Loucy (cell line): ENCODE results near the gene SCNN1B.

ENCODE experiments used
- H2AFZ ChIP-seq: fragments of 200-600 bp; sonication (generic); 2 replicates; pipeline ENCODE4 v1.6.0; 2016; ENCODE audit warnings: antibody characterized with exemption, mild to moderate bottlenecking, low read length, moderate library complexity
- H3F3A ChIP-seq: fragments of 200-600 bp; 2 replicates; pipeline ENCODE4 v1.6.0; 2016; ENCODE audit warnings: antibody characterized with exemption, low read depth, mild to moderate bottlenecking
- H3K27me3 ChIP-seq: fragments of 200-600 bp; sonication (generic); 2 replicates; pipeline ENCODE4 v1.6.1; 2014; ENCODE audit warnings: low read length, mild to moderate bottlenecking; ENCODE audit not compliant: insufficient read depth, poor library complexity, severe bottlenecking
- H3K36me3 ChIP-seq: fragments of 200-600 bp; sonication (generic); 2 replicates; pipeline ENCODE4 v1.6.1; 2016; ENCODE audit warnings: low read length; ENCODE audit not compliant: insufficient read depth
- H3K4me1 ChIP-seq: fragments of 200-600 bp; sonication (generic); 2 replicates; pipeline ENCODE4 v1.5.1; 2014; ENCODE audit warnings: low read length, mild to moderate bottlenecking; ENCODE audit not compliant: insufficient read depth, poor library complexity, severe bottlenecking
- H3K4me2 ChIP-seq: fragments of 200-600 bp; sonication (generic); 2 replicates; pipeline ENCODE4 v1.6.0; 2014; ENCODE audit warnings: antibody characterized with exemption, low read length, low read depth, mild to moderate bottlenecking; ENCODE audit not compliant: poor library complexity, severe bottlenecking
- H3K4me3 ChIP-seq: fragments of 200-600 bp; sonication (generic); 2 replicates; pipeline ENCODE4 v1.5.1; 2014; ENCODE audit warnings: low read length, mild to moderate bottlenecking, mixed read lengths; ENCODE audit not compliant: poor library complexity, severe bottlenecking
- H3K79me2 ChIP-seq: fragments of 200-600 bp; sonication (generic); 2 replicates; pipeline ENCODE4 v1.6.1; 2014; ENCODE audit warnings: low read length; ENCODE audit not compliant: insufficient read depth
- H3K9ac ChIP-seq: fragments of 200-600 bp; sonication (generic); 2 replicates; pipeline ENCODE4 v1.6.0; 2014; ENCODE audit warnings: mild to moderate bottlenecking, low read depth, low read length, moderate library complexity; ENCODE audit not compliant: poor library complexity, severe bottlenecking
- H3K9me2 ChIP-seq: fragments of 200-600 bp; sonication (generic); replicated peaks from 2 replicates; pipeline ENCODE4 v1.6.1; 2016; ENCODE audit warnings: low read depth, low read length, mixed read lengths
- H3K9me3 ChIP-seq: fragments of 200-600 bp; sonication (generic); 2 replicates; pipeline ENCODE4 v1.6.1; 2014; ENCODE audit warnings: mild to moderate bottlenecking, antibody characterized with exemption, low read length, low read depth; ENCODE audit not compliant: insufficient read depth
- H4K20me1 ChIP-seq: fragments of 200-600 bp; sonication (generic); 2 replicates; pipeline ENCODE4 v1.6.0; 2014; ENCODE audit warnings: antibody characterized with exemption, low read length, mild to moderate bottlenecking; ENCODE audit not compliant: insufficient read depth, poor library complexity, severe bottlenecking
- EZH2phosphoT487 ChIP-seq: fragments of 200-600 bp; IDR thresholded peaks from 2 replicates; pipeline ENCODE4 v1.6.1; 2018; ENCODE audit warnings: antibody characterized with exemption, mild to moderate bottlenecking, moderate library complexity, borderline replicate concordance
- TF ChIP-seq, protein P1 (sequence below): fragments of 200-600 bp; sonication (generic); conservative IDR thresholded peaks from 2 replicates; pipeline ENCODE4 v1.5.1; 2014; ENCODE audit warnings: mild to moderate bottlenecking, antibody characterized with exemption, low read length

Gene SCNN1B

DNA sequence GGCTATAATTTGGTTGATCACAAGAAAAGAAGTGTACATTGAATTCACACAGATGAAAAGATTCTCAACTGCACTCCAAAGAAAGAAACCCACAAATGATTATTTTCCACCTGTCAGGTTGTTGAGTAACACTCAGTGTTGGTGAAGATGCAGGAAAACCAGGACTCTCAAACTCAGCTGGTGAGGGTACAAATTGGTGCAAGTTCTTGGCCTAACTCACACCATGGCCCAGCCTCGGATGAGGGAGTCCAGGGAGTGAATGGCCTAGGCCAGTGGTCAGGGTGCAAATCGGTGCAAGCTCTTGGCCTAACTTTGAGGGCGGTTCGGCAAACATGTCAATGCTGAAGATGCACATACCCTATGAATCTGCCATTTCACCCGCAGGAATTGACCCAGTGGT lies 8.6 kb downstream of the SCNN1B start:
- H3K79me2 ChIP-seq, result no peaks in the 10 kb centered on the region
- no peaks in the 10 kb centered on the region for H3K4me1 ChIP-seq
- TF ChIP-seq EZH2phosphoT487, result no peak
- TF ChIP-seq, protein P1, sequence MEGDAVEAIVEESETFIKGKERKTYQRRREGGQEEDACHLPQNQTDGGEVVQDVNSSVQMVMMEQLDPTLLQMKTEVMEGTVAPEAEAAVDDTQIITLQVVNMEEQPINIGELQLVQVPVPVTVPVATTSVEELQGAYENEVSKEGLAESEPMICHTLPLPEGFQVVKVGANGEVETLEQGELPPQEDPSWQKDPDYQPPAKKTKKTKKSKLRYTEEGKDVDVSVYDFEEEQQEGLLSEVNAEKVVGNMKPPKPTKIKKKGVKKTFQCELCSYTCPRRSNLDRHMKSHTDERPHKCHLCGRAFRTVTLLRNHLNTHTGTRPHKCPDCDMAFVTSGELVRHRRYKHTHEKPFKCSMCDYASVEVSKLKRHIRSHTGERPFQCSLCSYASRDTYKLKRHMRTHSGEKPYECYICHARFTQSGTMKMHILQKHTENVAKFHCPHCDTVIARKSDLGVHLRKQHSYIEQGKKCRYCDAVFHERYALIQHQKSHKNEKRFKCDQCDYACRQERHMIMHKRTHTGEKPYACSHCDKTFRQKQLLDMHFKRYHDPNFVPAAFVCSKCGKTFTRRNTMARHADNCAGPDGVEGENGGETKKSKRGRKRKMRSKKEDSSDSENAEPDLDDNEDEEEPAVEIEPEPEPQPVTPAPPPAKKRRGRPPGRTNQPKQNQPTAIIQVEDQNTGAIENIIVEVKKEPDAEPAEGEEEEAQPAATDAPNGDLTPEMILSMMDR, result no peak
- no peak overlapping the region for H3K4me3 ChIP-seq
- H3K9ac ChIP-seq, result no peak overlapping the region
- H4K20me1 ChIP-seq, result no peaks in the 10 kb centered on the region
- no peak overlapping the region for H3K4me2 ChIP-seq
- no peaks in the 10 kb centered on the region for H3K9me2 ChIP-seq
- no peak overlapping the region for H2AFZ ChIP-seq
- H3K9me3 ChIP-seq, result no peaks in the 10 kb centered on the region
- no peaks in the 10 kb centered on the region for H3K27me3 ChIP-seq
- no peaks in the 10 kb centered on the region for H3K36me3 ChIP-seq
- no peaks in the 10 kb centered on the region for H3F3A ChIP-seq

DNA sequence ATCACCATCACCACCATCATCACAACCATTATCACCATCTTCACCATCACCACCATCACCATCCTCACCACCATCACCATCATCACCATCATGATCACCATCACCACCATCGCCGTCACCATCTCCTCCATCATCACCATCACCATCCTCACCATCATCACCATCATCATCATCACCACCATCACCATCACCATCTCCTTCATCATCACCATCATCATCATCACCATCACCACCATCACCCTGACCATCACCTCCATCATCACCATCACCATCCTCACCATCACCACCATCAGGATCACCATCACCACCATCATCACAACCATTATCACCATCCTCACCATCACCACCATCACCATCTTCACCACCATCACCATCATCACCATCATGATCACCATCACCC lies 14.1 kb downstream of the SCNN1B start:
- no peak overlapping the region for H3K4me3 ChIP-seq
- no peaks in the 10 kb centered on the region for H3K27me3 ChIP-seq
- H3K9ac ChIP-seq, result no peak overlapping the region
- H4K20me1 ChIP-seq, result no peaks in the 10 kb centered on the region
- H3K9me2 ChIP-seq, result no peaks in the 10 kb centered on the region
- no peaks in the 10 kb centered on the region for H3K79me2 ChIP-seq
- H3F3A ChIP-seq, result no peaks in the 10 kb centered on the region
- H3K4me2 ChIP-seq, result no peak overlapping the region
- H2AFZ ChIP-seq, result no peak overlapping the region
- no peak for TF ChIP-seq EZH2phosphoT487
- TF ChIP-seq, protein P1, result no peak
- H3K36me3 ChIP-seq, result no peaks in the 10 kb centered on the region
- no peaks in the 10 kb centered on the region for H3K4me1 ChIP-seq
- H3K9me3 ChIP-seq, result no peaks in the 10 kb centered on the region

DNA sequence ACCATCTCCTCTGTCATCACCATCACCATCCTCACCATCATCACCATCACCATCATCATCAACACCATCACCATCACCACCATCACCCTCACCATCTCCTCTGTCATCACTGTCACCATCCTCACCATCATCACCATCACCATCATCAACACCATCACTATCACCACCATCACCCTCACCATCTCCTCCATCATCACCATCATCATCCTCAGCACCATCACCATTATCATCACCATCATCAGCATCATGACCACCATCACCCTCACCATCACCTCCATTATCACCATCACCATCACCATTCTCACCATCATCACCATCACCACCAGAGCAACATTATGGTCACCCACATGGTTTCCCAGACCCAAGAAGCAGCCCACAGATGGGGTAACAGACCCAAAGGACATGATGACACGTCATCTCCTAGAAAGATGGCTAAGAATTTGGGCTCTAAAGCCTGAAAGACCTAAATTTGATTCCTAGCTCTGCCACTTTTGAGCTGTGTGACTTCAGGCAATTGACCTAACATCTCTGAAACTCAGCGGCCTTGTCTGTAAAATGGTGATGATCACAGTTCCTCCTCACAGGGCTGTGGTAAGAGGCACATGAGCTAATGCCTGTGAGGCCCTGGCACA lies 14.6 kb downstream of the SCNN1B start:
- H3K4me2 ChIP-seq, result no peak overlapping the region

More for the DNA sequence above, 14.6 kb downstream of the SCNN1B start:
- H3K9me3 ChIP-seq, result no peaks in the 10 kb centered on the region
- no peaks in the 10 kb centered on the region for H4K20me1 ChIP-seq
- no peaks in the 10 kb centered on the region for H3K36me3 ChIP-seq
- no peak overlapping the region for H3K9ac ChIP-seq
- H3K4me1 ChIP-seq, result no peaks in the 10 kb centered on the region
- H3F3A ChIP-seq, result no peaks in the 10 kb centered on the region
- no peaks in the 10 kb centered on the region for H3K9me2 ChIP-seq
- H3K4me3 ChIP-seq, result no peak overlapping the region
- H3K27me3 ChIP-seq, result no peaks in the 10 kb centered on the region
- no peaks in the 10 kb centered on the region for H3K79me2 ChIP-seq
- TF ChIP-seq EZH2phosphoT487, result no peak
- TF ChIP-seq, protein P1, result no peak
- H2AFZ ChIP-seq, result no peak overlapping the region
